ENCODE results near the gene CCDC152.

GRCh38 chr5:42720251-42720650 lies 36.4 kb upstream of the CCDC152 start:
- no peak for TF ChIP-seq CTCF (conservative IDR thresholded peaks at IDR 0.05; ENCODE audit: low read depth, low read length)
- TF ChIP-seq EZH2phosphoT487 (IDR thresholded peaks at IDR 0.05; ENCODE audit: borderline replicate concordance, low read length), result no peak
